Keratinocyte (primary cell): ENCODE measurements around the gene SPINT1. TPM values are rescaled to one million over a fixed set of nuclear protein-coding genes. Genes with fewer than 3 reads are reported as not detected.

Source experiments
- DNase-seq: peaks from one replicate; pipeline ENCODE4 v3.0.0-alpha.2; 2011; ENCODE audit warnings: low read depth, missing footprints, low spot score
- FAIRE-seq: peaks from 2 replicates; lab custom pipeline; 2011; peaks lifted over from hg19 to GRCh38; lab: Jason Lieb, UNC
- H2AFZ ChIP-seq: 2 replicates; pipeline ENCODE4 v1.6.0; 2012; ENCODE audit warnings: low read length, control low read depth, inconsistent platforms; ENCODE audit not compliant: control insufficient read depth
- H3K27ac ChIP-seq: 2 replicates; pipeline ENCODE4 v1.5.1; 2011; ENCODE audit warnings: low read length; ENCODE audit not compliant: control insufficient read depth, insufficient read depth
- H3K27me3 ChIP-seq: 3 replicates; pipeline ENCODE4 v1.6.0; 2011; ENCODE audit warnings: low read length; ENCODE audit not compliant: control insufficient read depth, insufficient read depth; ENCODE audit errors: extremely low read depth
- H3K36me3 ChIP-seq, 2 experiments: 2 replicates in 1 of 2; 3 replicates in 1 of 2; pipeline ENCODE4 v1.5.1; 2011; ENCODE audit warnings: low read length in 2 of 2, mild to moderate bottlenecking in 1 of 2; ENCODE audit not compliant: control insufficient read depth in 2 of 2, insufficient read depth in 2 of 2; ENCODE audit errors: extremely low read depth in 1 of 2
- H3K4me1 ChIP-seq: 3 replicates; pipeline ENCODE4 v1.5.1; 2011; ENCODE audit warnings: low read length; ENCODE audit not compliant: control insufficient read depth, insufficient read depth; ENCODE audit errors: extremely low read depth
- H3K4me2 ChIP-seq: 3 replicates; pipeline ENCODE4 v1.6.0; 2011; ENCODE audit warnings: low read depth, low read length; ENCODE audit not compliant: control insufficient read depth, insufficient read depth; ENCODE audit errors: extremely low read depth
- H3K4me3 ChIP-seq, 3 experiments: fragments of 200-600 bp in 1 of 3; sonication (generic) in 1 of 3; 2 replicates in 2 of 3; 3 replicates in 1 of 3; pipeline ENCODE4 v1.5.1; 2011 to 2016; ENCODE audit warnings: low read length in 3 of 3, mild to moderate bottlenecking in 3 of 3, control low read depth in 2 of 3, inconsistent platforms in 1 of 3, low read depth in 1 of 3, mixed read lengths in 1 of 3, mixed run types in 1 of 3, moderate library complexity in 1 of 3; ENCODE audit not compliant: control insufficient read depth in 2 of 3, insufficient read depth in 2 of 3; ENCODE audit errors: extremely low read depth in 1 of 3
- H3K79me2 ChIP-seq: 2 replicates; pipeline ENCODE4 v1.6.0; 2012; ENCODE audit warnings: low read length; ENCODE audit not compliant: control insufficient read depth, insufficient read depth
- H3K9ac ChIP-seq: 3 replicates; pipeline ENCODE4 v1.6.0; 2011; ENCODE audit warnings: low read length; ENCODE audit not compliant: control insufficient read depth, insufficient read depth; ENCODE audit errors: extremely low read depth
- H3K9me1 ChIP-seq: 3 replicates; pipeline ENCODE4 v1.6.0; 2011; ENCODE audit warnings: low read length; ENCODE audit not compliant: control insufficient read depth, insufficient read depth; ENCODE audit errors: extremely low read depth
- H3K9me3 ChIP-seq: 2 replicates; pipeline ENCODE4 v1.5.1; 2012; ENCODE audit warnings: low read depth, low read length; ENCODE audit not compliant: control insufficient read depth
- H4K20me1 ChIP-seq: 3 replicates; pipeline ENCODE4 v1.6.0; 2011; ENCODE audit warnings: low read length; ENCODE audit not compliant: control insufficient read depth, insufficient read depth; ENCODE audit errors: extremely low read depth
- CTCF ChIP-seq, 3 experiments: IDR thresholded peaks in 1 of 3; conservative IDR thresholded peaks in 1 of 3; optimal IDR thresholded peaks in 1 of 3; 2 replicates in 2 of 3; 3 replicates in 1 of 3; pipeline versions ENCODE3 to v1.5.1; 2011; ENCODE audit warnings: low read length in 3 of 3, mild to moderate bottlenecking in 3 of 3, moderate library complexity in 2 of 3, control low read depth in 1 of 3, inconsistent platforms in 1 of 3; ENCODE audit not compliant: insufficient read depth in 2 of 3; ENCODE audit errors: extremely low read depth in 1 of 3
- EZH2 ChIP-seq: IDR thresholded peaks from one replicate; pipeline ENCODE4 v1.6.1; 2012; ENCODE audit warnings: inconsistent platforms, mild to moderate bottlenecking, low read length, moderate library complexity
- dilution Hi-C: fragments of 300-500 bp; cut with MboI; formaldehyde crosslinking; loops from one replicate; pipeline ENCODE4 v1.7.0; 2020; ENCODE audit warnings: low sequenced_read_pairs; ENCODE audit not compliant: extremely low pct_ligation_motif_present
- polyA plus RNA-seq, 5 experiments: library from polyadenylated mRNA; depleted of rRNA in 3 of 5; stranded (reverse) in 3 of 5; stranded (forward) in 1 of 5; unstranded in 1 of 5; fragments of >200 nt; gene quantifications; 1 replicate in 1 of 5; 2 replicates in 3 of 5; 3 replicates in 1 of 5; pipeline versions ENCODE4 v1.2.1 to v1.2.3, GENCODE V29; 2011 to 2012; ENCODE audit warnings: missing spikeins in 2 of 5, low read depth in 1 of 5, low replicate concordance in 1 of 5

SPINT1 gene
- polyA plus RNA-seq, 1 donor (not counting 4 experiments of a cell fraction or from before 2014, with no cell fraction given): 40.9 TPM

- Histone ChIP-seq H3K4me3 (no peak overlapping the region), H3K9me3 (no peaks in the 10 kb centered on the region), H3K27me3 (no peaks in the 10 kb centered on the region), H3K79me2 (peaks cover 9% of the 10 kb centered on the region), H3K4me1 (peaks cover 13% of the 10 kb centered on the region), H3K27ac (no peak overlapping the region), H4K20me1 (peaks cover 3% of the 10 kb centered on the region), H3K4me2 (no peak overlapping the region), H3K36me3 (peaks cover 28 to 30% of the 10 kb centered on the region in 2 experiments), H3K9ac (no peak overlapping the region), H3K9me1 (peaks cover 4% of the 10 kb centered on the region), H2AFZ (no peak overlapping the region)
- no peak for FAIRE-seq
- dilution Hi-C loops: loop anchor here (25.0 kb wide), 1 partner anchor 111 kb away; no protein-coding TSS in a partner anchor
- TF ChIP-seq CTCF (optimal IDR thresholded peaks at IDR 0.05 in 1 of 3, IDR thresholded peaks at IDR 0.05 in 1 of 3, conservative IDR thresholded peaks at IDR 0.05 in 1 of 3; ENCODE audit: extremely low read depth in 1 of 3, insufficient read depth in 2 of 3, low read length in 3 of 3) (no peak), EZH2 (no peak)
- no peak for DNase-seq
These were observed 57.2 kb downstream of the SPINT1 start for GRCh38 chr15:40901053-40901443.

GRCh38 chr15:40902605-40903561 is 59.0 kb downstream of the SPINT1 start:
- Histone ChIP-seq H2AFZ (no peak overlapping the region), H4K20me1 (peaks cover 3% of the 10 kb centered on the region), H3K36me3 (peaks cover 28 to 30% of the 10 kb centered on the region in 2 experiments), H3K4me3 (no peak overlapping the region), H3K9ac (no peak overlapping the region), H3K27ac (peak overlapping the region; percentile 11), H3K9me3 (no peaks in the 10 kb centered on the region), H3K4me1 (peaks cover 28% of the 10 kb centered on the region), H3K27me3 (no peaks in the 10 kb centered on the region), H3K79me2 (peaks cover 9% of the 10 kb centered on the region), H3K4me2 (no peak overlapping the region), H3K9me1 (peaks cover 4% of the 10 kb centered on the region)
- no peak for TF ChIP-seq EZH2
- peak in 1 of 3 experiments; percentile 12 for TF ChIP-seq CTCF (optimal IDR thresholded peaks at IDR 0.05 in 1 of 3, IDR thresholded peaks at IDR 0.05 in 1 of 3, conservative IDR thresholded peaks at IDR 0.05 in 1 of 3; ENCODE audit: extremely low read depth in 1 of 3, insufficient read depth in 2 of 3, low read length in 3 of 3)
- dilution Hi-C loops: loop anchor here (25.0 kb wide), 1 partner anchor 109 kb away; no protein-coding TSS in a partner anchor
- DNase-seq: no peak
- FAIRE-seq: no peak
